Mesothelial cell of epicardium (in vitro differentiated cells): ENCODE measurements around the gene ABR. TPM values are rescaled to one million over a fixed set of nuclear protein-coding genes. Genes with fewer than 3 reads are reported as not detected.

Experiments
- DNase-seq, 2 experiments: peaks; one replicate each; pipeline ENCODE4 v3.0.0; 2021; ENCODE audit warnings: low spot score in 2 of 2; ENCODE audit not compliant: unreplicated experiment in 2 of 2
- H3K27ac Mint-ChIP-seq: 2 replicates; pipeline ENCODE4 v1.8.0; 2021; ENCODE audit warnings: mixed read lengths
- H3K27me3 Mint-ChIP-seq: 2 replicates; pipeline ENCODE4 v1.8.0; 2021; ENCODE audit warnings: low read depth, mixed read lengths
- H3K36me3 Mint-ChIP-seq: 2 replicates; pipeline ENCODE4 v1.8.0; 2021; ENCODE audit warnings: mixed read lengths
- H3K4me1 Mint-ChIP-seq: 2 replicates; pipeline ENCODE4 v1.8.0; 2021; ENCODE audit warnings: mixed read lengths
- H3K4me3 Mint-ChIP-seq: 2 replicates; pipeline ENCODE4 v1.8.0; 2021; ENCODE audit warnings: mild to moderate bottlenecking, moderate library complexity, mixed read lengths
- H3K9me3 Mint-ChIP-seq: 2 replicates; pipeline ENCODE4 v1.8.0; 2021; ENCODE audit warnings: mixed read lengths
- total RNA-seq: library from RNA; stranded (reverse); gene quantifications from 3 replicates; pipeline ENCODE4 v1.2.1, GENCODE V29; 2021
- TF ChIP-seq, protein P1 (sequence below): fragments of 200-600 bp; sonication (generic); IDR thresholded peaks from one replicate; pipeline ENCODE4 v1.5.0; 2021; ENCODE audit warnings: antibody characterized with exemption; ENCODE audit not compliant: unreplicated experiment

The ABR gene
- total RNA-seq, 1 donor from 2014 or later, result 70.1 TPM

DNA sequence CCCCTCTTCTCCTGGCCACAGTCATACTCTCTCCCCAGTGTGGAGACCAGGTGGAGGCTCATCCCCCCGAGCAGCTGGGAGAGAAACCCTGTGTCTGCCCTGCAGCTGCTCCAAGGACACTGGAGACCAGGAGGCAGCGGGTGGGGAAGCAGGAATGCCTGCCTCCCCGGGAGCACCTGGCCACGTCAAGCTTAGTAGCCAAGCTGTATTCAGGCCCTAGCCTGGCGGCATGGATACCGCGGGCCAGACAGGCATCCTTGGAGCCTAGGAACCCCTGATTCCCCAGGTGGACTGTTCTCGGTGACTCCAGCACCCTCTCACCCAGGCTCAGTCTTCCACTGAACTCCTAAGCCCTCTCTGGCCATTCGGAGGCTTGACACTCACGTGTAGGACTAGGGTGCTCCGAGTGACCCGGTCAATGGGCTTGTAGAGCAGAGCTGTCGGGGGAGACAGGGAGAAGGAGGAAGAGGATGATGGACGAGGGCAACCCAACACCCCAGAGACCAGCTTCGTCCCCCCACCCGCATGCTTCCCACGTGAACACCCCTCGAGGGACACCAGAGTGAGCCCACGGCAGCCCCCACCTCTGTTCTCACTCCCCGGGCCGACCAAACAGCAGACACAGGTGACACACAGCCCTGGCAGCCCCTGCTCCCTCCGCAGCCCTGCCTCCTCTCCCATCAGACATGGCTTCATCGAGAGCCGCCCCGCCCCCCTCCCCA, 106.4 kb downstream of the ABR start:
- DNase-seq, result no peak
- Mint-ChIP-seq H3K9me3 (no peaks in the 10 kb centered on the region), H3K27me3 (no peaks in the 10 kb centered on the region), H3K36me3 (peaks cover 9% of the 10 kb centered on the region), H3K4me1 (no peaks in the 10 kb centered on the region), H3K4me3 (no peak overlapping the region), H3K27ac (no peak overlapping the region)
- TF ChIP-seq, protein P1, sequence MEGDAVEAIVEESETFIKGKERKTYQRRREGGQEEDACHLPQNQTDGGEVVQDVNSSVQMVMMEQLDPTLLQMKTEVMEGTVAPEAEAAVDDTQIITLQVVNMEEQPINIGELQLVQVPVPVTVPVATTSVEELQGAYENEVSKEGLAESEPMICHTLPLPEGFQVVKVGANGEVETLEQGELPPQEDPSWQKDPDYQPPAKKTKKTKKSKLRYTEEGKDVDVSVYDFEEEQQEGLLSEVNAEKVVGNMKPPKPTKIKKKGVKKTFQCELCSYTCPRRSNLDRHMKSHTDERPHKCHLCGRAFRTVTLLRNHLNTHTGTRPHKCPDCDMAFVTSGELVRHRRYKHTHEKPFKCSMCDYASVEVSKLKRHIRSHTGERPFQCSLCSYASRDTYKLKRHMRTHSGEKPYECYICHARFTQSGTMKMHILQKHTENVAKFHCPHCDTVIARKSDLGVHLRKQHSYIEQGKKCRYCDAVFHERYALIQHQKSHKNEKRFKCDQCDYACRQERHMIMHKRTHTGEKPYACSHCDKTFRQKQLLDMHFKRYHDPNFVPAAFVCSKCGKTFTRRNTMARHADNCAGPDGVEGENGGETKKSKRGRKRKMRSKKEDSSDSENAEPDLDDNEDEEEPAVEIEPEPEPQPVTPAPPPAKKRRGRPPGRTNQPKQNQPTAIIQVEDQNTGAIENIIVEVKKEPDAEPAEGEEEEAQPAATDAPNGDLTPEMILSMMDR, result no peak

DNA sequence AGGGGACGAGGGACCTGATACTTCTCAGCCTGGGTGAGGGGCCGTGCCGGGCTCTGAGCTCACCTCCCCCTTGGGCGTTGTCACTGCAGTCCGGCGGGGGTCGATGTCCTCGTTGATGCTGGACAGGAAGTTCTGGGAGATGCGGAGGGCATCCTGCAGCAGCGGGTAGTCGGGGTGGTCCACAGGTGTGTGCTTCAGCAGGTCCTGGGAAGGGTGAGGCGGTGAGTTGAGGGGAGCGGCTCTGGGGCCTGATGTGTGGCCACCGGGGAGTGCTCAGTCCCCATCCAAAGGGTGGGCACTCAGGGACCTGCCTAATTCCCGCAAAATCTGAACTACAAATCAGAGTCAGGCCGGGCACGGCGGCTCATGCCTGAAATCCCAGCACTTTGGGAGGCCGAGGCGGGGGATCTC, 107.2 kb downstream of the ABR start:
- Mint-ChIP-seq H3K9me3 (no peaks in the 10 kb centered on the region), H3K27ac (no peak overlapping the region), H3K4me3 (no peak overlapping the region), H3K36me3 (peaks cover 15% of the 10 kb centered on the region), H3K4me1 (no peaks in the 10 kb centered on the region), H3K27me3 (no peaks in the 10 kb centered on the region)
- no peak for DNase-seq
- TF ChIP-seq, protein P1, result no peak

DNA sequence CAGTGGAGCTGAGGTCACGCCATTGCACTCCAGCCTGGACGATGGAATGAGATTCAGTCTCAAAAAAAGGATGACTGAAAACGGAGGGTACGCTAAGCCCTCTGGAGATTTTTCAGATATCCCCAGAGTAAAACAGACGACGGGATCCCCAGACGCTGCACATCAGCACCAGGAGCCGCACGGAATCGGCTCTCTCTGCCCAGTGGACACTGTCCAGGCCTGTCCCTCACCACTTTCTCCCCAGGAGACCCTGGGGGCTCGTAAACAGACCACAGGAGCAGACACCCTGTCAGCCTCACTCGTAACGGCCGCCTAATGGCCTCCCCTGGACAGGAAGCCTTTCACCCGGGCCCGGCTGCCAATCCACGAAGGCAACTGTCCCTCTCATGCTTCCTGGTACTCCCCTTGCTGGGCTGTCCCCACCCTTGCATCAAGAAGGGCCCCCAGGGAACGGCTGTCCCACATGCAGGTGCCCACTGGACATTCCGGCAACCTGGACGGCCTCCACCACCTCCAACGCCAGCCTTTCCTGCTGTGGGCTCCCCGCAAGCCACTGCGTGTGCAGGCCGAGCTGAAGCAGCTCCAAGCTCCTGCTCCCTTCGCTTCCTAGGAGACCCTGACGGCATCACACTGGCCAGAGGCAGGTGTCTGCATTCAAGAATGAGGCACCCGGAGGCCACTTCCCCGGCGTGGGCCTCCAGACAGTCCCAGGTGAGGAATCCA, 108.5 kb downstream of the ABR start:
- H3K27ac Mint-ChIP-seq, result no peak overlapping the region
- peaks cover 3% of the 10 kb centered on the region for H3K9me3 Mint-ChIP-seq
- TF ChIP-seq, protein P1, result no peak
- H3K36me3 Mint-ChIP-seq, result peaks cover 26% of the 10 kb centered on the region
- no peak for DNase-seq
- no peaks in the 10 kb centered on the region for H3K4me1 Mint-ChIP-seq
- no peak overlapping the region for H3K4me3 Mint-ChIP-seq
- H3K27me3 Mint-ChIP-seq, result no peaks in the 10 kb centered on the region

DNA sequence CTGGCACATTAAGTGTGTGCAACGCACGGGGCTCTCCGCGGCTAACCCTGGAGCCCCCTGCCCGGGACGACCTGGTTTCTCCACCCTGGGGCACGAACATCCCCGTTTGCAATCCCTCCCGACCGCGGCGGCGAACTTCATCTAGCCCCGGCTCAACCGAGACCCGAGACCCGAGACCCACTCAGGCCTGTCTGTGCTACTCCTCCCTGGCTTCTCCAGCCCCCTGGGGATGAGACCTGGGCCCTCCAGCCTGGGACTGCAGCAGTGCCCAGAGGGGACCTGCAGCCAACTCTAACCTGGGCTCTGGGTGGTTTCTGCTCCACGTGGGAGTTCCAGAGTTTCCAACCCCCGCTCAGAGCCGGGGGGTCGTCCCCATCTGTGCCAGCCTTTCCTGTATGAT, 109.4 kb downstream of the ABR start:
- Mint-ChIP-seq H3K27ac (no peak overlapping the region), H3K36me3 (peaks cover 34% of the 10 kb centered on the region), H3K4me3 (no peak overlapping the region), H3K27me3 (no peaks in the 10 kb centered on the region), H3K4me1 (no peaks in the 10 kb centered on the region), H3K9me3 (peaks cover 6% of the 10 kb centered on the region)
- TF ChIP-seq, protein P1, result no peak
- DNase-seq, result no peak

DNA sequence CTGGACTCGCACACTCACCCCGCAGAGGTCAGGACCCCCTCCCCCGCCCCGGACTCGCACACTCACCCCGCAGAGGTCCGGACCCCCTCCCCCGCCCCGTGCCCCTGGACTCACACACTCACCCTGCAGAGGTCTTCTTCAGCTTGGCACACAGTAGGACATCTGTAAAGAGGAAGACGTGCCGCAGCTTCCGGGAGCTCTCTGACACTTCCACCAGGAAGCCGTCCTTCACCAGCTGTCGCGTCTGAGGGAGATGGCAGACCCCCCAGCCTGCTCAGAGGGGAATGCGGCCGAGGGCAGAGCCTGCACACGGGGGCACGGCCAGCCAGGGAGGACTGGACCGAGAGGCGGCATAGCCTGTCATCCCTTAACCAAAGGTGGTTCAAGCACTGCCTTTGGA, 109.9 kb downstream of the ABR start:
- peaks cover 34% of the 10 kb centered on the region for H3K36me3 Mint-ChIP-seq
- H3K4me3 Mint-ChIP-seq, result no peak overlapping the region
- H3K27me3 Mint-ChIP-seq, result no peaks in the 10 kb centered on the region
- DNase-seq, result no peak
- no peaks in the 10 kb centered on the region for H3K4me1 Mint-ChIP-seq
- TF ChIP-seq, protein P1, result no peak
- peaks cover 6% of the 10 kb centered on the region for H3K9me3 Mint-ChIP-seq
- H3K27ac Mint-ChIP-seq, result no peak overlapping the region
